Muscle layer of duodenum (tissue), 2 donors: Measurements from ENCODE around the gene LMNTD2.

Source experiments
- H3K27ac ChIP-seq: one replicate; pipeline ENCODE4 v1.7.0; 2013; ENCODE audit warnings: mild to moderate bottlenecking, low read length
- H3K27me3 ChIP-seq: one replicate; pipeline ENCODE4 v1.7.0; 2013; ENCODE audit warnings: low read depth, mild to moderate bottlenecking, control low read depth, low read length
- H3K36me3 ChIP-seq, 2 donors: one replicate each; pipeline ENCODE4 v1.7.0; 2013; ENCODE audit warnings: low read length in 2 of 2, control low read depth in 1 of 2, mild to moderate bottlenecking in 1 of 2; ENCODE audit not compliant: insufficient read depth in 2 of 2, control insufficient read depth in 1 of 2
- H3K4me1 ChIP-seq, 2 donors: one replicate each; pipeline ENCODE4 v1.7.0; 2013; ENCODE audit warnings: low read length in 2 of 2, mild to moderate bottlenecking in 2 of 2, control low read depth in 1 of 2, moderate library complexity in 1 of 2; ENCODE audit not compliant: insufficient read depth in 2 of 2, control insufficient read depth in 1 of 2
- H3K4me3 ChIP-seq, 2 donors: one replicate each; pipeline ENCODE4 v1.7.0; 2013; ENCODE audit warnings: low read length in 2 of 2, low read depth in 1 of 2, mild to moderate bottlenecking in 1 of 2
- H3K9me3 ChIP-seq, 2 donors: one replicate each; pipeline ENCODE4 v1.7.0; 2013; ENCODE audit warnings: low read length in 2 of 2, control low read depth in 1 of 2, mild to moderate bottlenecking in 1 of 2; ENCODE audit not compliant: control insufficient read depth in 1 of 2
- donor health status: healthy.

The LMNTD2 gene

GRCh38 chr11:565921-566509, 5.5 kb upstream of the LMNTD2 start:
- no peaks in the 10 kb centered on the region for H3K9me3 ChIP-seq
- no peak overlapping the region for H3K4me3 ChIP-seq
- H3K27ac ChIP-seq = no peak overlapping the region
- H3K36me3 ChIP-seq = no peaks in the 10 kb centered on the region
- no peaks in the 10 kb centered on the region for H3K27me3 ChIP-seq
- peaks cover 0 to 24% of the 10 kb centered on the region in 2 donors for H3K4me1 ChIP-seq

GRCh38 chr11:563812-564578, 3.5 kb upstream of the LMNTD2 start:
- H3K27ac ChIP-seq = no peak overlapping the region
- H3K9me3 ChIP-seq = no peaks in the 10 kb centered on the region

GRCh38 chr11:563066-563811, 2.7 kb upstream of the LMNTD2 start:
- no peak overlapping the region for H3K4me3 ChIP-seq

More at GRCh38 chr11:563812-564578, 3.5 kb upstream of the LMNTD2 start:
- Histone ChIP-seq H3K27me3 (no peaks in the 10 kb centered on the region), H3K36me3 (no peaks in the 10 kb centered on the region), H3K4me1 (peaks cover 0 to 26% of the 10 kb centered on the region in 2 donors), H3K4me3 (no peak overlapping the region)

GRCh38 chr11:562046-562645, 1.6 kb upstream of the LMNTD2 start:
- no peak overlapping the region for H3K4me3 ChIP-seq
- H3K9me3 ChIP-seq = no peaks in the 10 kb centered on the region
- no peak overlapping the region for H3K27ac ChIP-seq
- peaks cover 0 to 18% of the 10 kb centered on the region in 2 donors for H3K4me1 ChIP-seq
- H3K27me3 ChIP-seq = peaks cover 3% of the 10 kb centered on the region
- H3K36me3 ChIP-seq = no peaks in the 10 kb centered on the region

More at GRCh38 chr11:563066-563811, 2.7 kb upstream of the LMNTD2 start:
- Histone ChIP-seq H3K27me3 (no peaks in the 10 kb centered on the region), H3K36me3 (no peaks in the 10 kb centered on the region), H3K9me3 (no peaks in the 10 kb centered on the region), H3K27ac (no peak overlapping the region), H3K4me1 (peaks cover 0 to 24% of the 10 kb centered on the region in 2 donors)

GRCh38 chr11:561148-562003, 838 bp upstream of the LMNTD2 start:
- H3K27ac ChIP-seq = no peak overlapping the region
- peaks cover 6% of the 10 kb centered on the region for H3K27me3 ChIP-seq
- peak overlapping the region; percentile 48 to 80 for H3K4me3 ChIP-seq
- peaks cover 0 to 20% of the 10 kb centered on the region in 2 donors for H3K4me1 ChIP-seq
- no peaks in the 10 kb centered on the region for H3K9me3 ChIP-seq
- no peaks in the 10 kb centered on the region for H3K36me3 ChIP-seq

GRCh38 chr11:559712-560304, 730 bp downstream of the LMNTD2 start:
- Histone ChIP-seq H3K9me3 (no peaks in the 10 kb centered on the region), H3K27ac (peak overlapping the region; percentile 39), H3K27me3 (peaks cover 6% of the 10 kb centered on the region), H3K36me3 (no peaks in the 10 kb centered on the region), H3K4me1 (peaks cover 0 to 31% of the 10 kb centered on the region in 2 donors), H3K4me3 (peak overlapping the region; percentile 33 to 80)

GRCh38 chr11:559020-559620, 1.4 kb downstream of the LMNTD2 start:
- peaks cover 13% of the 10 kb centered on the region for H3K27me3 ChIP-seq
- no peak overlapping the region for H3K4me3 ChIP-seq

GRCh38 chr11:558503-558902, 2.0 kb downstream of the LMNTD2 start:
- Histone ChIP-seq H3K4me3 (no peak overlapping the region), H3K9me3 (no peaks in the 10 kb centered on the region), H3K4me1 (peaks cover 0 to 35% of the 10 kb centered on the region in 2 donors), H3K27ac (no peak overlapping the region), H3K36me3 (no peaks in the 10 kb centered on the region), H3K27me3 (peaks cover 16% of the 10 kb centered on the region)

More at GRCh38 chr11:559020-559620, 1.4 kb downstream of the LMNTD2 start:
- Histone ChIP-seq H3K9me3 (no peaks in the 10 kb centered on the region), H3K27ac (no peak overlapping the region), H3K4me1 (peaks cover 0 to 35% of the 10 kb centered on the region in 2 donors), H3K36me3 (no peaks in the 10 kb centered on the region)

GRCh38 chr11:557328-558132, 3.0 kb downstream of the LMNTD2 start:
- H3K9me3 ChIP-seq = no peaks in the 10 kb centered on the region
- H3K27me3 ChIP-seq = peaks cover 16% of the 10 kb centered on the region
- H3K36me3 ChIP-seq = no peaks in the 10 kb centered on the region
- no peak overlapping the region for H3K4me3 ChIP-seq
- H3K4me1 ChIP-seq = peaks cover 0 to 35% of the 10 kb centered on the region in 2 donors
- no peak overlapping the region for H3K27ac ChIP-seq
